AG09319 (cell line): ENCODE results near the gene INPP4B.

Source experiments
- DNase-seq: peaks from one replicate; pipeline ENCODE4 v3.0.0-alpha.2; 2010; ENCODE audit warnings: low read depth; ENCODE audit errors: extremely low read depth
- TF ChIP-seq, protein P1 (sequence below): IDR thresholded peaks from 2 replicates; pipeline ENCODE4 v1.5.1; 2011; ENCODE audit warnings: low read depth, mild to moderate bottlenecking, inconsistent platforms, low read length, moderate library complexity

The INPP4B gene

DNA sequence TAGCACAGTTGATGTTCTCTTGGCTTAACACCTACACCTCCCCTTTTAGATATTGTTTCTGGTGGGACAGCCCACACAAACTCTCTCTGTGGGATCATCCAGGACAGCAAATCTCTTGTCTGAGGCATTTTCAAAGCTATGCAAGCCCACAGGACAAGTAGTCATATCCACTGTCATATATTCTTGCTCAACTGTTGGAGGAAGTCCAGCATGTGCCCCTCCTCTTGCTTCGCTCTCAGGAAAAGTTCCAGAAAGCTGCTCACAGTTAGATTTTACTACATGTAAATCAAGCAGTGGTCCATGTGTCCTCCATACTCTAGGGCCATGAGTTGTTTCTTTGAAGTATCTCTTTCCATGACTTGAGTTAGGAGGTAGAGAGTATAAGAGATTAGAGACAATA, 260.7 kb downstream of the INPP4B start:
- no peak for DNase-seq
- TF ChIP-seq, protein P1, sequence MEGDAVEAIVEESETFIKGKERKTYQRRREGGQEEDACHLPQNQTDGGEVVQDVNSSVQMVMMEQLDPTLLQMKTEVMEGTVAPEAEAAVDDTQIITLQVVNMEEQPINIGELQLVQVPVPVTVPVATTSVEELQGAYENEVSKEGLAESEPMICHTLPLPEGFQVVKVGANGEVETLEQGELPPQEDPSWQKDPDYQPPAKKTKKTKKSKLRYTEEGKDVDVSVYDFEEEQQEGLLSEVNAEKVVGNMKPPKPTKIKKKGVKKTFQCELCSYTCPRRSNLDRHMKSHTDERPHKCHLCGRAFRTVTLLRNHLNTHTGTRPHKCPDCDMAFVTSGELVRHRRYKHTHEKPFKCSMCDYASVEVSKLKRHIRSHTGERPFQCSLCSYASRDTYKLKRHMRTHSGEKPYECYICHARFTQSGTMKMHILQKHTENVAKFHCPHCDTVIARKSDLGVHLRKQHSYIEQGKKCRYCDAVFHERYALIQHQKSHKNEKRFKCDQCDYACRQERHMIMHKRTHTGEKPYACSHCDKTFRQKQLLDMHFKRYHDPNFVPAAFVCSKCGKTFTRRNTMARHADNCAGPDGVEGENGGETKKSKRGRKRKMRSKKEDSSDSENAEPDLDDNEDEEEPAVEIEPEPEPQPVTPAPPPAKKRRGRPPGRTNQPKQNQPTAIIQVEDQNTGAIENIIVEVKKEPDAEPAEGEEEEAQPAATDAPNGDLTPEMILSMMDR, result no peak

DNA sequence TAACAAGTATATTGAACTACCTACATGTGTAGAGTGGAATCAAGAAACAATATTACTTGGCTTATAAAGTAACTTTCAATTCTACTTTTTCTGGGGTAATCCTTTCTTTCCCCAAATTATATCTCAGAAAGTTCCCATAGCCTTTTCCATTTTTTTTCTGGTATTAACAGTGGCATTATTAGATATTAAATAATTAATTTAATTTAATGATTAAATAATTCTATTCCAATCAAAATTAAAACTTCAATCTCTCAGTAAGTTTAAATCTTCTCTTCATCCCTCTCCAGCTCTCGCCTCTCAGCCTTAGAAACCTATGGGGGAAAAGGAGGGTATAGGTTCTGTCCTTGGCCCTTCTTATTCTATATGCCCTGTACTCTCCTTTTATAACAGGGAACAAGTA, 262.4 kb downstream of the INPP4B start:
- no peak for DNase-seq
- TF ChIP-seq, protein P1, result no peak

DNA sequence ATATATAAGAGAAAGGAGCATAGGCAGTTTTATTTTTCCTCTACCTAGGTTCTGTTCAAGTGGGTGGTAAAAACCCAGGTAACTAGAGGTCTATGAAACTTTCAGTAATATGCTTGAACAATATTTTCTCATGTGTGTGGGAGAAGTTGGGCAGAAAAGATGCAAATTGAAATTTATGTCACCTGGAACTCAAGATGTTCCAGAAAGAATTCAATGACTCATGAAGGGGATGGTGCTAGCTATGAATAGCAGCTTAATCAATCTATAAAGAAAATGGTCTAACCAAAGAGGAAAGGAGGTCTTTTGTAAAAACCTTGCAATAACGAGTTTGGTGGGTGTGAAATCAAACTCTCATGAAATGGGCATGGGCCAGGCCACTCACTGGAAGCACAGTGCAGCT, 263.8 kb downstream of the INPP4B start:
- TF ChIP-seq, protein P1, result no peak
- no peak for DNase-seq

DNA sequence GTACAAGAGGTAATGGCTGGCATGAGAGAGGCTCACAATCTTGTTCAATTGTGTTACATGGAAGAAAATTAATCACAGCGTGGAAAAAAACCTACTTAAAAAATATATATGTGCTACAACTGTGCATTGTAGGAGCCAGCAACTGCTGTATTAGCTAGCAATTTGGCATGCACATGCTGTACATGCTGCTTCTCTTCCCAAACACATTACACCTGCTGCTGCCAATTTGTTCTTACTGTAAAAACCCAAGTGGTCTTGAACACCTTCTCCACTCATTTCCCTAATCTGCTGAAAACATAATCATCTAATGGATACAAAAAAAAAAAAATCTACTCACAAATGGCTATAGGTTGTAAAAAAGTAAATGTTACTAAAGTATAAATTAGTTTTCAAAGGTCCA, 264.2 kb downstream of the INPP4B start:
- no peak for DNase-seq
- TF ChIP-seq, protein P1, result no peak

DNA sequence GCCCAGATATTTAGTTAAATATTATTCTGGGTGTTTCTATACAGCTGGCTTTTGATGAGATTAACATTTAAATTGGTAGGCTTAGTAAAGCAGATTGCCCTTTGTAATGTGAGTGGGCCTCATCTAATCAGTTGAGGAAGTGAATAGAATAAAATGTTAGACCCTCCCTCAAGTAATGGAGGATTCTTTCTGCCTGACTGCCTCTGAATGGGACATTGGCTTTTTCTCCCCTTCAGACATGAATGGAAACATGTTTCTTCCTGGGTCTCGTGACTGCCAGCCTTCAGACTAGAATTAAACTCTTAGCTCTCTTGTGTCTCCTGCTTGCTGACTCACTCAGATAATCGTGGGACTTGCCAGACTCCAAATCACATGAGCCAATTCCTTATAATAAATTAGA, 266.7 kb downstream of the INPP4B start:
- no peak for DNase-seq
- TF ChIP-seq, protein P1, result no peak

DNA sequence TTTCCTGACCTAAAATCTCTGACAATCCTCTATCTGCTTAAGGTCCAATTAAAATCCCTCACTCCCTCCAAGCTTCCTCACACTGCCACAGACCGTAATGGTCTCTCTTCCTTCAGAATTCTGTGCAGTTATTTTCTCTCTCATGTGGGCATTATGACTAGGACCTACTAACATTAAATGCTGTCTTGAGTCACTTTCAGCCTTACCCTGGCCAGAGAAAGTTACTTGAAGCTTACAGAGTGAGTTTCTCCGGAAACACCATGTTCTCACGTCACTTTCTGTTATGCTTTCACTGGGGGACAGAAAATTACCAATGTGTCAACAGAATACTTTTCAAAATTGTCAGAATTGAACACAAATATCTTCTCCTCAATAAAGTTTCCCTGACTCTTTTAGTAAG, 271.8 kb downstream of the INPP4B start:
- TF ChIP-seq, protein P1, result no peak

DNA sequence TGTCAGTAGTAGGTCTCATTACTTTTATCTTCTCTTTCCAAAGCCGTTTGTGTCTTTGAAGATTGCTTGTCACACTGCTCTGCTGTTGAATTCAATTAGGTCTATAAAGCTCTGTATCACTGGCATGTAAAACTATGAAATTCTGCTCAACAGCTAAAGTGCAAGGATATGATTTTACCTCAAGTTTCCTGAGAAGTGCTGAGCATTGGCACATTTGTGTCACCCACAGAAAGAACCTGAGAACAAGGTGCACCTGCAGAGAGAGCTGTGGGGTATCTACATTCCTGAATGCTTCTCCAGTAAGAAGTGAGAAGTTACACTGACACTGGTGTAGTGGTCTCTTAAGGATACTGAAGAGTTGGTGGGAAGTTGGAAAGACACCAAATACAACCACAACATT, 274.0 kb downstream of the INPP4B start:
- TF ChIP-seq, protein P1, result no peak
- no peak for DNase-seq

More for the DNA sequence above, 271.8 kb downstream of the INPP4B start:
- no peak for DNase-seq
